Sigmoid colon (tissue), 7 donors: ENCODE results near the gene GRIK1. TPM values are rescaled to one million over a fixed set of nuclear protein-coding genes. Genes with fewer than 3 reads are reported as not detected.
A peak's percentile ranks its signal among the peaks of the same experiment; 100 is the strongest.

Experiments
- DNase-seq: peaks from one replicate; pipeline ENCODE4 v3.0.0-alpha.2; 2019
- H3K27ac ChIP-seq, 4 donors: fragments of 200-600 bp; sonication (generic); one replicate each; pipeline ENCODE4 v1.5.1; 2016 to 2019; ENCODE audit warnings: mild to moderate bottlenecking in 1 of 4
- H3K27me3 ChIP-seq, 3 donors: fragments of 200-600 bp; sonication (generic); one replicate each; pipeline ENCODE4 v1.5.1; 2019; ENCODE audit warnings: mild to moderate bottlenecking in 1 of 3
- H3K36me3 ChIP-seq, 4 donors: fragments of 200-600 bp; sonication (generic); one replicate each; pipeline ENCODE4 v1.5.1; 2016 to 2019
- H3K4me1 ChIP-seq, 4 donors: fragments of 200-600 bp; sonication (generic); one replicate each; pipeline ENCODE4 v1.5.1; 2017 to 2019
- H3K4me3 ChIP-seq, 4 donors: fragments of 200-600 bp; sonication (generic); one replicate each; pipeline ENCODE4 v1.5.1; 2017 to 2019; ENCODE audit warnings: mild to moderate bottlenecking in 2 of 4, moderate library complexity in 1 of 4
- H3K9me3 ChIP-seq, 4 donors: fragments of 200-600 bp in 3 of 4; sonication (generic) in 3 of 4; one replicate each; pipeline versions ENCODE4 v1.5.1 to v1.6.1; 2013 to 2019
- CTCF ChIP-seq, 4 experiments: fragments of 450-650 bp in 3 of 4; fragments of 200-600 bp in 1 of 4; IDR thresholded peaks; one replicate each; pipeline ENCODE4 v1.5.1; 2016 to 2019; ENCODE audit warnings: antibody characterized with exemption in 4 of 4, mild to moderate bottlenecking in 3 of 4, moderate library complexity in 2 of 4
- EP300 ChIP-seq, 4 donors: sonication (generic); formaldehyde crosslinking; IDR thresholded peaks; one replicate each; pipeline ENCODE4 v1.6.1; 2017; ENCODE audit warnings: antibody characterized with exemption in 4 of 4
- POLR2A ChIP-seq, 2 donors: fragments of 450-650 bp; IDR thresholded peaks; one replicate each; pipeline ENCODE4 v1.6.1; 2016; ENCODE audit warnings: antibody characterized with exemption in 2 of 2, mild to moderate bottlenecking in 2 of 2, moderate library complexity in 2 of 2
- POLR2AphosphoS5 ChIP-seq, 4 donors: sonication (generic); formaldehyde crosslinking; IDR thresholded peaks; one replicate each; pipeline ENCODE4 v1.6.1; 2017; ENCODE audit warnings: antibody characterized with exemption in 4 of 4
- WGBS, 2 donors: extraction: QIAGEN DNeasy Blood & Tissue Kit; methylation state at CpG; one replicate each; pipeline ENCODE4 v1.1.7; 2013; 5-methylcytosine and 5-hydroxymethylcytosine counted together
- intact Hi-C: fragments of 100-400 bp; cut with DNase I; formaldehyde crosslinking; loops from one replicate; pipeline ENCODE4 v1.15.1; 2023
- polyA plus RNA-seq, 3 donors: library from polyadenylated mRNA; stranded (reverse); fragments of 200-250 nt; gene quantifications; one replicate each; pipeline ENCODE4 v1.2.3, GENCODE V29; 2013
- total RNA-seq, 4 donors: library from RNA; depleted of rRNA; stranded (reverse); fragments of >200 nt; gene quantifications; one replicate each; pipeline ENCODE4 v1.1.0, GENCODE V29; 2016
- donor health status: healthy with polysubstance abuse.
- donor health status: Bipolar disorder and iron deficiency.
- donor health status: healthy.

GRIK1 gene
- total and polyA plus RNA-seq, 7 donors: under 0.01 to 0.49 (median 0.13) TPM; not detected in 4

GRCh38 chr21:29942034-29942433 is 2.2 kb upstream of the GRIK1 start:
- H3K36me3 ChIP-seq: no peaks in the 10 kb centered on the region

GRCh38 chr21:29940991-29941390 is 1.2 kb upstream of the GRIK1 start:
- 68 to 82% methylated on average over 2 of the region's 2 CpGs for WGBS, 2 donors
- H3K27ac ChIP-seq: no peak overlapping the region
- no peaks in the 10 kb centered on the region for H3K9me3 ChIP-seq
- TF ChIP-seq POLR2A (IDR thresholded peaks at IDR 0.05): no peak
- no peak for TF ChIP-seq CTCF (IDR thresholded peaks at IDR 0.05)
- no peak for TF ChIP-seq EP300 (IDR thresholded peaks at IDR 0.05)
- TF ChIP-seq POLR2AphosphoS5 (IDR thresholded peaks at IDR 0.05): no peak
- DNase-seq: no peak
- intact Hi-C loops: no loop called here
- no peaks in the 10 kb centered on the region for H3K36me3 ChIP-seq
- H3K4me1 ChIP-seq: peaks cover 0 to 9% (median 4%) of the 10 kb centered on the region in 4 donors
- no peak overlapping the region for H3K4me3 ChIP-seq
- H3K27me3 ChIP-seq: peaks cover 0 to 38% (median 16%) of the 10 kb centered on the region in 3 donors

More at GRCh38 chr21:29942034-29942433, 2.2 kb upstream of the GRIK1 start:
- Histone ChIP-seq H3K27me3 (peaks cover 0 to 38% (median 16%) of the 10 kb centered on the region in 3 donors), H3K4me3 (no peak overlapping the region), H3K4me1 (peaks cover 0 to 9% (median 4%) of the 10 kb centered on the region in 4 donors), H3K9me3 (no peaks in the 10 kb centered on the region), H3K27ac (no peak overlapping the region)
- WGBS, 2 donors: 93 to 96% methylated on average over 1 of the region's 1 CpG
- intact Hi-C loops: no loop called here
- no peak for TF ChIP-seq POLR2A (IDR thresholded peaks at IDR 0.05)
- no peak for TF ChIP-seq POLR2AphosphoS5 (IDR thresholded peaks at IDR 0.05)
- no peak for TF ChIP-seq CTCF (IDR thresholded peaks at IDR 0.05)
- no peak for TF ChIP-seq EP300 (IDR thresholded peaks at IDR 0.05)
- no peak for DNase-seq

- TF ChIP-seq EP300 (IDR thresholded peaks at IDR 0.05): no peak
- TF ChIP-seq POLR2A (IDR thresholded peaks at IDR 0.05): no peak
- TF ChIP-seq POLR2AphosphoS5 (IDR thresholded peaks at IDR 0.05): no peak
- no peak for TF ChIP-seq CTCF (IDR thresholded peaks at IDR 0.05)
- H3K27ac ChIP-seq: no peak overlapping the region
- H3K4me1 ChIP-seq: peaks cover 0 to 9% (median 4%) of the 10 kb centered on the region in 4 donors
- H3K27me3 ChIP-seq: peaks cover 0 to 38% (median 16%) of the 10 kb centered on the region in 3 donors
- H3K36me3 ChIP-seq: no peaks in the 10 kb centered on the region
- H3K9me3 ChIP-seq: no peaks in the 10 kb centered on the region
- WGBS, 2 donors: 25 to 26% methylated on average over 6 of the region's 6 CpGs
- no peak for DNase-seq
- intact Hi-C loops: no loop called here
- no peak overlapping the region for H3K4me3 ChIP-seq
These were observed 565 bp upstream of the GRIK1 start for GRCh38 chr21:29940361-29940760.

- peak; percentile 59 for DNase-seq
- H3K4me1 ChIP-seq: peaks cover 0 to 9% (median 4%) of the 10 kb centered on the region in 4 donors
- WGBS, 2 donors: 4 to 18% methylated on average over 62 of the region's 62 CpGs
- H3K27me3 ChIP-seq: peaks cover 0 to 38% (median 16%) of the 10 kb centered on the region in 3 donors
- no peak for TF ChIP-seq POLR2AphosphoS5 (IDR thresholded peaks at IDR 0.05)
- TF ChIP-seq CTCF (IDR thresholded peaks at IDR 0.05): no peak
- peak overlapping the region in 2 of 4 donors; percentile 10 to 14 for H3K4me3 ChIP-seq
- no peak overlapping the region for H3K27ac ChIP-seq
- H3K9me3 ChIP-seq: no peaks in the 10 kb centered on the region
- no peaks in the 10 kb centered on the region for H3K36me3 ChIP-seq
- intact Hi-C loops: no loop called here
These were observed 482 bp downstream of the GRIK1 start for GRCh38 chr21:29939104-29939923.
